SHP77 (cell line): Measurements from ENCODE around the gene SP2.

Experiments
- DNase-seq, 2 experiments: peaks; one replicate each; lab custom pipeline; 2025; lab: John Stamatoyannopoulos, UW

The SP2 gene

DNA sequence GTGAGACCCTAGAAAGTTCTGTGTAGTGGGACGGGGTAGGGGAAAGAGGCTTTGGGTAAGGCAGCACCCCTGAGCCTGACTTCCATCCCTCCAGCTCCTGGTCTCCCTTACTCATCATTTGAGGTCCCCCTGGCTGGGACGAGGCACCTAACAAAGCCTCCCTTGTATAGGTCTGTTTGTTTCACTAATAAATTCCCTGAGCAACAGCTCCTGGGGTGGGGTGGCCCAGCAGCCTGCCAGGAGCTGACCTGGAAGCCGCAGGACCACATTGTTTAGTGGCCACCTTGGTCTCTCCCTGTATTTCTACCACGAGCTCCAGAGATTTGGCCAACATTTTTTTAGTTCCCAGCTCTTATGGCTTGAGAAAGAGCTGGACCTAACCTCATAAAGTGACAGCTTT lies 54.4 kb downstream of the SP2 start:
- DNase-seq = no peak

DNA sequence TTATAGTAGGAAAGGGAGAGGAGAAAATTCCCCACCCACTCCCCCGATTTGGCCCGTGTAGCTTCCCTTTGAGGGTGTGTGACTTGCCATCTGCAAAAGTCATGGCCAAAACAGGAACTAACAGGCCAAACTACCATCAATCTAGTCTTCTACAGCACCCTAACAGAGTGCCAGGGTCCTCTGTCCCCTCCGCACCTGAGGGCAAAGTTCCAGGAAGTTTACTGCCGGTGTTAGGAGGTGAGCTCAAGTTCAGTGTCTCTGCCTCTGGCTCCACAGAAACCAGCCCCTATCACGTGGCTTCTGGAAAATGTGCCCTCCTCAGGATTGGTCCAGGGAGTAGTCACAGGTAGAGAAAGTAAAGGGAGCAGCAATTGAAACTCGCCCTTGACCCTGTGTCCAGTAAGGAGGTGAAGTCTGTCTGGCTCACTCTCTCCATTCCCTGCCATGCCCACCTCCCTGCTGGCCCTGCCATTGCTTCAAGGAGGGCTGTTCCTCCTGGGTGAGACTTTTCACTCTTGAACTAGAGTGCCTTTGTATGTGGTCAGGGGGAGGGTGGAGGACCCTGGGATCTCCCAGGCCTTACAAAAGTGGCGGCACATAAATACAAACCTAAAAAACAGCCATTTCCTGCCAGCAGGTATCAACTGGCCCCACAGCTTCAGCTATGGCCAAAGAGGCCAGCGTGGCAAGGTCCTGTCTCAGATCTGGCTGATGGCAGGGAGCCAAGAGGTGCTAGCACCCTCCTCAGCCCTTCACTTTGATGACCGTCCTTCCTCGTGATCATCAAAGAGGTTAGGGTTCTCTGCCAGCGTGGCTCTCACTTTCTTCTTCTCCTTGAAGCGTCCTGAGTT lies 56.4 kb downstream of the SP2 start:
- no peak for DNase-seq

DNA sequence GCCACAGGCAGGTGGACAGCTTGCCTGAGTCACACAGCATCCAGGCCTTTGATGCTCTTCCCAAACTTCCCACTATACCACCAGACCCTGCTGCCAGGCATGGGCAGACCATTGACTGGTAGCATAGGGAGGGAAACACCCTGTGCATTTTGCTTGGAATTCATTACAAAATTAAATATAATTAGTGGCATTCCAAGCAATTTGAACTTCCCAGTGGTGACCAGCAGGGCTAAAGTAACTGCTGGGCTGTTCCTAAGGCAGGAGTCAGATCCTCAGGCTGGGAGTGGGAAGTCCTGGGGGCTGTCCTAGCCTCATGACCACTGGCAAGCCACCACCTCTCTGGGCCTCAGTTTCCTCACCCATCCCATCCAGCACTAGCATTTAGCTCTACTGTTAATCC lies 57.9 kb downstream of the SP2 start:
- DNase-seq = no peak

DNA sequence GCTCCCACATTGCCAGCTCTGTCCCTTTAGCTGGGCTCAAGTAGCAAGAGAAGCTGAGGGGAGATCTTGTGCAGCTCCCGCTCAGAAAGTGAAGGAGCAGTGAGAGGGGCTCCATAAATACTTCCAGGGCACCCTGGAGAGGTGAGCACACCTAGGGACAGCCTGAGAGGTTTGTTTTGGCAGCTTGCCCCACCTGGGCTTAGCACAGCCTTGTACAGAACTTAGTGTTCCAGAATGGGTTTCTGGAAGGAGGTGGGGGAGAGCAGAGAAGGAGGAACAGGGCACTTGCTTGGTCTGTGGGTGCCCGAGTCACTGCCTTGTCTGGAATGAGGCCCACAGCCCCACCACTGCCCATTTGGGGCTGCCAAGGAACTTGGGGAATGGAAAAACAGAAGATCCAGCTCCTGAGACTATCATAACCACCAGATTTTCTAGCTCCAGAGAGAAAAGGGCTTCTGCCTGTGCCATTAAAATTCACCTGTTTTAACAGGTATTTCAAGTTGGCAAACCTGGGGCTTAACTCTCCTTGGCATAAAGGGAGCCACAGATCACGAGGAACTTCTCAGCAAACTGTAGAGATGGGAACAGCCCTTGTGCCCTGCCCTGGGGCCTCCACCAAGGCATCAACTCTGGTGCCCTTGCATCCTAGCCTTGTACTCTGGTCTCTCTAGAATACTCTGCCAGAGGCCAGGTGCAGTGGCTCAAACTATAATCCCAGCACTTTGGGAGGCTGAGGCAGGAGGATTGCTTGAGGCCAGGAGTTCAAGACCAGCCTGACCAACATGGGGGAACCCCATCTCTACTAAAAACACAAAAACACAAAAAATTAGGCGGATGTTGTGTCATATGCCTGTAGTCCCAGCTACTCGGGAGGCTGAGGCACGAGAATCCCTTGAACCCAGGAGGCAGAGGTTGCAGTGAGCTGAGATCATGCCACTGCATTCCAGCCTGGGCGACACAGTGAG lies 59.7 kb downstream of the SP2 start:
- DNase-seq = no peak

DNA sequence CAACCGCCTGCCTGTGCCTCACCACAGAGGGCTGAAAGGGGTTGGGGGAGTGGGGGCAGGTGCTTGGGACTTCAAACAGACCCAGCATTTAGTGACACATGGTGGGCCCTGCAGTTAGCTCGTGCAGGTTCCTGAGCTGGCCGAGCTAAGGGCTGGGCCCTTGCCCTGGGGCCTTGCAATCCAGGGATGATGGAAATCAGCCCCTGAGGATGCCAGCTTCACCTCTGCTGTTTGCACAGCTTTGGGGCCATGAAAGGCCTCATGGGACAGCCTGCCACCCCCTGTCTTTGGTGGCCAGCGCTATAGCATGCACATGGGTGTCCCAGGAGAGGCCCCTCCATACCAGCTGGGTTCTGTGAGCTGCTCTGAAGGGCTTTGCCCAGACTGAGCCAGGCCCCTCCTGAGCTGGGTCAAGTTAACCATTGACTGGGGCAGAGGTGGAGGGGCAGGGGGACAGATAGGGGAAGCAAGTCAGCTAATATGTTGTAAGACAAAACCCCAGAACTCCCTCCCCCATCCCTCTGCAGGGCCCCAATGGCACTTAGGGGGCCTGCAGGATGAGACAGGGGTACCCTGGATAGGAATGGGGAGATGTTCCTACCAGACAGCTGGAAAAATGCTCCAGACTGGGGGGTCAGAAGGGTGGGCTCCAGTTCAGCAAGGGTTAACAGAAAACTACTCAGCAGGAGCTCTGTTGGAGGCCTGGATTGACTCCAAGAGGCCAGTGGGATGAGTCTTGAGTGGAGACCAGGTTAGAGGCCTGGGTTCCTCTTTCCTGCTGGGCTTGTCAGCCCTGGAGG lies 61.0 kb downstream of the SP2 start:
- no peak for DNase-seq

DNA sequence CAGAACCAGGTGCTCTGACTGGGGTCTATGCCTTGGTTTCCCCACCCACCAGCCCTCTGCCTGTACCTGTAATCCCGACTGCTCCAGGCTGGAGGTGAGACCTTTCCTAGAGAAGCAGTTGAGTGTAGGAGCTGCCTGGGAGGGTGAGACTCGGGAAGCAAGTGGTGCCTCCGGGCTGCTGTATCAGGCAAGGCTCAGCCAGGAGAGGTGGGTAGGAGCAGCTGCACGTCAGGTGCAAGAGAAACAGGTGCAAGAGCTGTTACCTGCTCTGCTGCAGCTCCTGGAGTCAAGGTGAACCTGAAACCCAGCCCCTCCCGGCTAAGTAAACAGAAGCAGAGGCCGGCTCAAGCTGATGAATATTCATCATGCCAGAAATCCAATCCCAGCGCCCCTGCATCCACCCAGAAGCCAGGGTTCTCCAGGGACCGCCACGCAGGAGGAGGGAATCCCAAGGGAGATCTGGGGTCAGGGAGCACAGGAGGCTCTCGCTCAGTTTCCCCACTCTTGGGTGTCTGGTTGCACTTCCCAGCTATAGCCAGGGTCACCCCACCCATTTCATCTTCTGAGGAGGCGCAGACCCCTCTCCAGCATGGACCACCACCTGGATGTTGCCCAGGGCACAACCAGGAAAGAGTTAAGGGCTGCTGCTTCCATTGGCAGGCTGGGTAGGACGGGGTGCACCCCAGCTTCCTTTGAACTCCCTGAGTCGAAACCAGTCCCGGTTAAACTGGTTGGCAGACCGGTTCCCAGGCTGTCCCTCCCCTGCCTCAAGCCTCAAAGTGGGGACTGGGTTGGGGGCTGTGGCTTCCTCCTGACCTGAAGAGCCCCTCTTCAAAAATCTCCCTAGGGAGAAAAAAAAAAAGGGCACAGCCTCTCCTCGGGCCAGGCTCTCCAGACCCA lies 61.8 kb downstream of the SP2 start, which contains the start of gene PRR15L:
PRR15L (minus strand) TSS at position 293 of the 900 bp plus-strand sequence. CDS start 4,649 bp downstream, outside the sequence.
- peak in 1 of 2 experiments; percentile 19 for DNase-seq

DNA sequence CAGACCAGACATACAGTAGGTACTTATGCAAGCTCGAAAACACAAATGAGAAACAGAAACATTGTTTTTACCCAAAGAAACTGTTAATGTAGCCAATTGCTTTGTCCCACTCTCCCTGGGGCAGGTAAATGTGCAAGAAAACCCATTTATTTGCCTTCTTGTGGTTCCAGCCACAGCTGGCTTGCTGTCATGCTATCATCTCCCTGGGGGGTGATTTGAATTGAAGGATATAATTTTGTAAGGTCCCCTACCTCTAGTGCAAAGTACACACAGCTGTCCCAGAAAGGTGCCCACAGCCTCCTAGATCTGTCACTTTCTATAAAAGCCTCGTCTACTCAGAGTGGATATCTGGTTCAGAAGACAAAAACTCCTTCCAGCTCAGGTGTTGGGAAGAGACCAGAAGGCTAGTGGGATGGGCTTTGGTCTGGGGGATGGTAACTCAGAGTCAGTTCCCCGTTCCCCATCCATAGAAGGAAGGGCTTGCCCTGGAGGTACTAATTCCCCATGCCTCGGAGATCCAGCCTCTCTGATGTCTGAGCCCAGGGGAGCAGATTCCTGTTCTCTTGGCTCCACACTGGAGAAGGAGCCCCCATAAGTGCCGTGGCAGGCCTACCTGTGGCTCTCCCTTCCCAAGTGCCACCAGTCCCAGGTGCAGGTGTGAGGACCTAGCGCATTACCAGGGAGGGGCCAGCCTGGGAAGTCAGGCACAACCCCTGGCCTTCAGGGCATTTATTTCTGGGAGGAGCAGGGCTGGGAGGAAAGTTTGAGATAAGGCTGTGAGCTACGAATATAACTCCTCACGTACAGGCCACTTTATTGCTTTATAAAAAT lies 64.0 kb downstream of the SP2 start:
- no peak for DNase-seq

DNA sequence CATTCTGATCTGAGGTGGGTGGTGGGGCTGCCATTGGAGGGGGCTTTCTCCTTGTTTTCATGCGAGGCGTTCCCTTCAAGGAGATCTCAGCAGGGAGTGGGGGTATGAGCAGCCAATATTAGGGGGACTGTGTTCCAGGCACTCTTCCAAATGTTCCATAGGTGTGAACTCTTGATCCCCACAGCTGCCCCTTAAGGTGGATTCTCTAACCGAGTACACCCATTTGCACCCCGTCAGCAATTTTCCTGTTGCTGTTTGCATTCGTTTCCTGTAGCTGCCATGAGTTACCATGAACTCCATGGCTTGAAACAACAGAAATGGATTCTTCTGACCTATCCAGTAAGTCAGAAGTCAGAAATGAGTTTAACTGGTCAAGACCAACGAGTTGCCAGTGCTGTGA lies 65.4 kb downstream of the SP2 start:
- no peak for DNase-seq

DNA sequence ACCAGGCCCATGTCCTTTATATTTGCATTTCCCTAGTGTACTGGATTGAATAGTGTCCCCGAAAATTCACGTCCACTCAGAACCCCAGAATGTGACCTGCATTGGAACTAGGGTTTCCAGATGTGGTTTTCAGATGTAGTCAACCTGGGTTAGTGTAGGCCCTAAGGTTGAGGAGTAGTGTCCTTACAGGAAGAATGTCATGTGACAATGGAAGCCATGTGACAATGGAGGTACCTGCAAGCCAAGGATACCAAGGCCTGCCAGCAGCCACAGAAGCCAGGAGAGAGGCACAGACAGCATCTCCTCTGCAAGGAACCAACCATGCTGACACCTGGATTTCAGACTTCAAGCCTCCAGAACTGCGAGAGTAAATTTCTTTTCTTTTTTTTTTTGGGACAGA lies 66.9 kb downstream of the SP2 start:
- no peak for DNase-seq

DNA sequence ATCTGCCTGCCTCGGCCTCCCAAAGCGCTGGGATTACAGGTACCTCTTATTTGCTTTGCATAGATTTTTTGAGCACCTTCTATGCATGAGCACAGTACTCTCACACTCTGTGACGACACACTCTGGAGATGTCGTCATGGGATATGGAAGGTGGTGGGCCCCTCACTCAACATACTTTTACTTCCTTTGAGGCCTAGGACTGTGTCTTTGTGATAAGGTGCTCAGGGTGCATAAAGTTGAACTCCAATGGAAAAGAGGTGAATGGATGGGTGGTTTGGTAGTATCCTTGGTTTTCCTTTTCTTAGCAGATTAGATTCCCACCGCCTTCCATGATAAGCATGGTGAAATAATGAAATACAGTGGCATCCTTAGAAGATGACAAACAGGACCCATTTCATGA lies 68.8 kb downstream of the SP2 start:
- DNase-seq = no peak

DNA sequence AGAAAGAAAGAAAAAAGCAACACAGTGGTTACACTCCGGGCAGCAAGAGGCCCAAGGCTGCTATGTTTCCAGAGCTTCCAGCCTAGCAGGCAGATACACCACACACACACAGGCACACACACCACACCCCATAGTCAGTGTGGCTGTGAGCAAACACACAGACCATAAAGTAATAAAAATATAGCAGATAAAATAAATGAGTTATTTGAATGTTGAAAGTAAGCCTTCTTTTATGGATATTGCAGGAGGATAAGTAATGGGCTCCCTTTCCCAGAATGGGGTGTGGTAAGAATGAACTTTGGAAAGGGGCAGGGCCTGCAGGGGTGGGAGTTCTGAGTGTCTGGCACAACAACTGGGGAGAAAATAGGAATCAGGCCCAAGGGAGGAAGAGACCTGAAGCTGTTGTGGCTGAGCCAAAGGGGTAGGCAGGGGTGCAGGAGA lies 70.1 kb downstream of the SP2 start:
- no peak for DNase-seq

DNA sequence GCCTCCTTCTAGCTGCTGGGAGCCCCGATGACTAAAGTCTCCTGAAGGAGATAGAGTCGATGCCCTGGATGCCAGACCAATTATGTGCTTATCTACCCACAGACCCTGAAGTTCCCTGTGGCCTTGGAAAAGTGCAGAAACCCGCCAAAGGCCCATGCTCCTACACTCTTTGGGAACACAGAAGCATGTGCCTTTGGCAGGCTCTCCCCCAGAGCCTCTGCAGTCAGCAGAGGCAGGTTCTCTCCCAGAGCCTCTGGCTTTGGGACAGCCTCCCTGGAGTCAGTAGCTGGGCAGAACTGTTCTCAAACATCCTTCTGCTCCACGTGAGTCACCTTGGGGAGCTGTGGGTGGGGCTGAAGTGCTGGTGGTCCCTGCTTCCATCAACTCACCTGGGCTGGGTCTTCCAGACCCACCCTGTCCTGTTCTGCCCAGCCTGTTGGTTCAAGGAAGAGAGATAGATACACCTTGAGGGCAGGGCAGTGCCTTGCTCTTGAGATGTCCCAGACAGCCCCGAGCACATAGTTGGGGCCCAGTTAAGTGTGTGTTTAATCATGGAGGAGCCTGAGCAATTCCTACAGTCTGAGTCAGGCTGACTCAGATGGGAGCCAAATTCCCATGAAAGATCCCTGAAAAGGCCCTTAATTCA lies 71.7 kb downstream of the SP2 start:
- no peak for DNase-seq

DNA sequence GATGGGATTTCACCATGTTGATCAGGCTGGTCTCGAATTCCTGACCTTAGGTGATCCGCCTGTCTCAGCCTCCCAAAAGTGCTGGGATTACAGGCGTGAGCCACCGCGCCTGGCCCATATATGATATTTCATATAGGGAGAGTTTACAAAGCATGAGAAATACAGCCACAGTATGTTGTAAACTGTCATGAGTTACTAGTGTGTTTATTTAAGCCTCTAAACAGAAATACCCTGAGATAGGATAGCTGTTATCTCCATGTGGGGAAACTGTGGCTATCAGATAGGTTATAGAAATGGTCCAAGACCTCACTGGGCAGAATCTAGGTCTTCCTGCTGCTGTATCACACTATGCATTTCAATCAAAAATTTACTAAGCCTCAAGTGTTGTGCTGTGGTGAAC lies 72.8 kb downstream of the SP2 start:
- DNase-seq = no peak

DNA sequence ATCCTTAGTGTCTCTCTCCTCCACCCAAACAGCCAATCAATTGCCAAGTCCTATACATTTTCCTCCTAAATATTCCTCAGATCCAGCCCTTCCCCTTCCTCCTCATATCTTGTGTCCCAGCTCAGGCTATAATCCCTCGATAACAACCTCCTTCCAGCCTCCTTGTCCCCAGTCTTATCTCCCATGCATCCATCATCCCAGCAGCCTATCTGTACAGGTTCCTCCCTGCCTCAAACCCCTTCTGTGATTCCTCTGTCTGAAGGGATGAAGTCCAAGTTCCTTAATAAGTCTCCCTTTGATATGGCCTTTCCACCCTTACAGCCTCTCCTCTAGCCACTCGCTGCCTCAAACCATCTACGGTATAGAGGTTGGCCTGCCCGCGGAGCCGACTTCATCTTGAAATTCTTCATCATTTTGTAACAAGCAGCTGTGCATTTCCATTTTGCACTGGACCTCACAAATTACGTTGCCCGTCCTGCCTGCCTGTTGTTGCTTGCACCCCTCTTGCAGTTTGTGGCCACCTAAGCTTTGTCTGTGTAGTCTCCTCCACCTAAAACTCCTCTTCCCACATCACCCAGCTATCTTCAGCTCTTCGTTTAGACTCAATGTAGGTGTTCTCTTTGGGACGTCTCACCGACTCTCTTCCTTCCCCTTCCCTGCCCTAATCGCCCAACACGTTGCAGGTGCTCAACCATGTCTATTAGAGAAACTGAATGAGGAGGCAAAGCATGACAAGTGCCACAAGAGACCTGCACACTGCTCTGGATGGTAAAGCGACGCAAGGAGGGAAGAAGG lies 74.1 kb downstream of the SP2 start:
- DNase-seq = no peak

DNA sequence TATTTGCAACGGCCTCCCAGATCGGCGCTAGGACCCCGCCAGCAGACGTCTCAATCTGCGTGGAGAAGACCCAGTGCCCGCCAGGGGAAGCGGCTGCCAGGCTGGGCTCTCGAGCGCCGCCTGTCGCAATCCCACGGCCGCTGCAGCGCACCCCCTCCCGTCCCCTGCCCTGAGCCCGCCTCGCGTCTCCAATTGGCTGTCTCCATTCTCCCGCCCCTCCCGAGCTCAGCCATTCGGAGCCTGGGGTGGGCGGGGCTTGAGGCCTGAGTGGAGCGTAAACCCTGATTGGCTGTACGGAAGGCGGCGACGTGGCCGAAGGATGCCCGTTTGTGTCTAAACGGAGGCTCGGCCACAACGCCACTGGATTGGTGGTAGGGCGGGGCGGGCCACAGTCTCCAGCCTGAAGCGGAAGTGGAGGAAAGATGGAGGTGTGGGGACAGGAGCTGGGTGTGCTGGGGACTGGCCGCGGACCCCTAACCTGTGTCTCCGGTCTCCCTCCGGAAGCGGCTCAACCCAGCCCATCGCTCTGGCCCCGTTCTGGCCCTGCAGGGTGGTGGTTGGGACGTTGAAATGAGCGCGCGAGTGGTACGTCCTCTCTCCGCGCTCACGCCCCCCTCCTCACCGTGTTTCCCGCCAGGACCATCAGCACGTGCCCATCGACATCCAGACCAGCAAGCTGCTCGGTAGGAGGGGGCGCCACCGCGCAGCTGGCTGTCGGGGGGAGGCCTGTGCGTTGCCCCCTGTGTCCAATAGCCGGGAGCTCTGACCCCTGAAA lies 74.9 kb downstream of the SP2 start, which contains the start of gene CDK5RAP3:
CDK5RAP3 (plus strand) TSS at position 389 of the 775 bp plus-strand sequence; CDS start at position 423, 34 bp downstream.
- peak; percentile 99 to 100 for DNase-seq

DNA sequence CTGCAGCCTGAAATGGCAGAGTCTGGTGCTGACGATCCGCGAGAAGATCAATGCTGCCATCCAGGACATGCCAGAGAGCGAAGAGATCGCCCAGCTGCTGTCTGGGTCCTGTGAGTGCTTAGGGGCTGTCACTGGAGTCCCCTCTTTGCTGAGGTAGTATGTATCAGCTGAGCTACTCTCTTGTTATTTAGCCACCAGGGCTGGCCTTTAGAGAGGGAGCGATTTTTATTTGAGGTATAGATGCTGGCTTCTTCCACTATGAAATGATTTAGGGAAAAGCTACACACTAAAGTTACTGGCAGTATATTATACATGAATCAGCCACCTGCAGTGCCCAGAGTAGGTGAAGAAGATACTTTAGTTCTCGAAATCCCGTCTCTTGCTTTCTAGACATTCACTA lies 77.5 kb downstream of the SP2 start:
- no peak for DNase-seq

DNA sequence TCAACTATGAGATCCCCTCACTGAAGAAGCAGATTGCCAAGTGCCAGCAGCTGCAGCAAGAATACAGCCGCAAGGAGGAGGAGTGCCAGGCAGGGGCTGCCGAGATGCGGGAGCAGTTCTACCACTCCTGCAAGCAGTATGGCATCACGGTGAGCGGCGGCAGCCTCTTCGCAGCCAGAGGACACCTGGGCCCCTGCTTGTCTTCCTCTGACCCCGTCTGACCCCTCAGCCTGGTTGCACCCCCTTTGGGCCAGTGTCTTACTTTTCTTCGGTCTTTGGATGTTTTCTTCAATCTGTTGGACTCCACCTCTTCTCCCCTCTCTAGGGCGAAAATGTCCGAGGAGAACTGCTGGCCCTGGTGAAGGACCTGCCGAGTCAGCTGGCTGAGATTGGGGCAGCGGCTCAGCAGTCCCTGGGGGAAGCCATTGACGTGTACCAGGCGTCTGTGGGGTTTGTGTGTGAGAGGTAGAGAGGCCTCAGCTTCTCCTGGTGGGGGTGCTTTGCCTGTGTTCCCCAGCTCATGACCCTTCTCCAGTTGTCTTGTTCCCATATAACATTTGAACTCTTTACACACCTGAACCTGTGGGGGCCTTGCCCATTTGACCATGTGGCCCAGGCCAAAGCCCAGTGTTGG lies 79.3 kb downstream of the SP2 start:
- no peak for DNase-seq
